ENCODE results near the gene EZH2. TPM values are rescaled to one million over a fixed set of nuclear protein-coding genes. Genes with fewer than 3 reads are reported as not detected.

The EZH2 gene
- total RNA-seq, 2 donors from 2014 or later: 0.26 to 0.98 TPM

- Histone ChIP-seq H3K4me1 (peaks cover 0 to 4% of the 10 kb centered on the region in 2 donors), H3K27me3 (no peaks in the 10 kb centered on the region), H3K27ac (peak overlapping the region; percentile 96 to 98), H3K4me3 (peak overlapping the region; percentile 86 to 97), H3K36me3 (no peaks in the 10 kb centered on the region), H3K9me3 (no peaks in the 10 kb centered on the region)
- no peak for TF ChIP-seq CTCF (IDR thresholded peaks at IDR 0.05)
- peak; percentile 93 for DNase-seq (ENCODE audit: low spot score)
Observed at GRCh38 chr7:148884299-148885022, 370 bp upstream of the EZH2 start.

GRCh38 chr7:148883266-148884048 is 634 bp downstream of the EZH2 start:
- DNase-seq (ENCODE audit: low spot score): peak; percentile 64
- no peaks in the 10 kb centered on the region for H3K27me3 ChIP-seq
- no peaks in the 10 kb centered on the region for H3K9me3 ChIP-seq
- H3K4me3 ChIP-seq: peak overlapping the region; percentile 86 to 97
- peaks cover 0 to 4% of the 10 kb centered on the region in 2 donors for H3K4me1 ChIP-seq
- H3K27ac ChIP-seq: peak overlapping the region; percentile 96 to 98
- TF ChIP-seq CTCF (IDR thresholded peaks at IDR 0.05): no peak
- no peaks in the 10 kb centered on the region for H3K36me3 ChIP-seq

- TF ChIP-seq CTCF (IDR thresholded peaks at IDR 0.05): no peak
- H3K4me1 ChIP-seq: peaks cover 0 to 4% of the 10 kb centered on the region in 2 donors
- peak overlapping the region; percentile 86 to 97 for H3K4me3 ChIP-seq
- no peaks in the 10 kb centered on the region for H3K36me3 ChIP-seq
- no peaks in the 10 kb centered on the region for H3K9me3 ChIP-seq
- no peaks in the 10 kb centered on the region for H3K27me3 ChIP-seq
- H3K27ac ChIP-seq: no peak overlapping the region
- no peak for DNase-seq (ENCODE audit: low spot score)
Observed at GRCh38 chr7:148882841-148883265, 1.2 kb downstream of the EZH2 start.

GRCh38 chr7:148882192-148882591 is 1.9 kb downstream of the EZH2 start:
- Histone ChIP-seq H3K27ac (no peak overlapping the region), H3K36me3 (no peaks in the 10 kb centered on the region), H3K4me3 (no peak overlapping the region), H3K9me3 (no peaks in the 10 kb centered on the region), H3K27me3 (no peaks in the 10 kb centered on the region), H3K4me1 (peaks cover 0 to 4% of the 10 kb centered on the region in 2 donors)
- no peak for DNase-seq (ENCODE audit: low spot score)
- no peak for TF ChIP-seq CTCF (IDR thresholded peaks at IDR 0.05)

GRCh38 chr7:148878317-148878716 is 5.8 kb downstream of the EZH2 start:
- Histone ChIP-seq H3K27me3 (no peaks in the 10 kb centered on the region), H3K27ac (no peak overlapping the region), H3K4me1 (no peaks in the 10 kb centered on the region), H3K4me3 (no peak overlapping the region), H3K36me3 (no peaks in the 10 kb centered on the region), H3K9me3 (no peaks in the 10 kb centered on the region)
- no peak for TF ChIP-seq CTCF (IDR thresholded peaks at IDR 0.05)
- DNase-seq (ENCODE audit: low spot score): no peak
